ENCODE measurements around the gene SDR42E2. TPM values are rescaled to one million over a fixed set of nuclear protein-coding genes. Genes with fewer than 3 reads are reported as not detected.

Gene SDR42E2
- total and polyA plus RNA-seq, 3 experiments from 2014 or later: 0.11 to 0.92 TPM; not detected in 1

- ChIA-PET POLR2A (no interaction called here), CTCF (interaction anchor here (1.2 to 1.9 kb wide), 2 partner anchors 27 to 65 kb away, joined by 4 to 5 read pairs; partner anchors contain the start of genes EEF2K and POLR3E)
- H3K27ac ChIP-seq (ENCODE audit: low read depth, low read length): no peak overlapping the region
- Mint-ChIP-seq H3K9me3 (no peaks in the 10 kb centered on the region), H3K36me3 (peaks cover 5 to 39% (median 11%) of the 10 kb centered on the region in 3 donors), H3K4me3 (no peak overlapping the region), H3K27ac (peak overlapping the region in 1 of 8 donors; percentile 86), H3K27me3 (no peaks in the 10 kb centered on the region), H3K4me1 (no peaks in the 10 kb centered on the region)
- no peaks in the 10 kb centered on the region for H3K27me3 ChIP-seq (ENCODE audit: insufficient read depth, low read length, poor library complexity, severe bottlenecking)
- no peaks in the 10 kb centered on the region for H3K9me3 ChIP-seq (ENCODE audit: low read length)
- no peak overlapping the region for H3K4me3 ChIP-seq (ENCODE audit: low read length)
- no peaks in the 10 kb centered on the region for H3K4me1 ChIP-seq (ENCODE audit: insufficient read depth, low read length)
- H3K36me3 ChIP-seq (ENCODE audit: insufficient read depth, low read length): no peaks in the 10 kb centered on the region
- no peak for DNase-seq
Measured at GRCh38 chr16:22232277-22233036, 70.2 kb downstream of the SDR42E2 start.

GRCh38 chr16:22233037-22233372 lies 70.7 kb downstream of the SDR42E2 start:
- no peak for DNase-seq
- no peak overlapping the region for H3K4me3 ChIP-seq (ENCODE audit: low read length)
- CTCF ChIA-PET: interaction anchor here (1.9 kb wide), 1 partner anchor 27 kb away, joined by 5 read pairs; the partner anchor contains the start of gene EEF2K
- Mint-ChIP-seq H3K9me3 (no peaks in the 10 kb centered on the region), H3K27ac (peak overlapping the region in 1 of 8 donors; percentile 8), H3K4me1 (peaks cover 0 to under 1% (median 0%) of the 10 kb centered on the region in 3 donors), H3K36me3 (peaks cover 5 to 38% (median 11%) of the 10 kb centered on the region in 3 donors), H3K4me3 (no peak overlapping the region), H3K27me3 (no peaks in the 10 kb centered on the region)
- POLR2A ChIA-PET: no interaction called here
- H3K4me1 ChIP-seq (ENCODE audit: insufficient read depth, low read length): no peaks in the 10 kb centered on the region
- no peaks in the 10 kb centered on the region for H3K9me3 ChIP-seq (ENCODE audit: low read length)
- no peaks in the 10 kb centered on the region for H3K36me3 ChIP-seq (ENCODE audit: insufficient read depth, low read length)
- no peak overlapping the region for H3K27ac ChIP-seq (ENCODE audit: low read depth, low read length)
- no peaks in the 10 kb centered on the region for H3K27me3 ChIP-seq (ENCODE audit: insufficient read depth, low read length, poor library complexity, severe bottlenecking)

GRCh38 chr16:22235839-22236745 lies 73.8 kb downstream of the SDR42E2 start:
- Histone ChIP-seq H3K36me3 (ENCODE audit: insufficient read depth, low read length) (no peaks in the 10 kb centered on the region), H3K4me1 (ENCODE audit: insufficient read depth, low read length) (peaks cover 24% of the 10 kb centered on the region), H3K27ac (ENCODE audit: low read depth, low read length) (no peak overlapping the region), H3K9me3 (ENCODE audit: low read length) (no peaks in the 10 kb centered on the region), H3K4me3 (ENCODE audit: low read length) (no peak overlapping the region), H3K27me3 (ENCODE audit: insufficient read depth, low read length, poor library complexity, severe bottlenecking) (no peaks in the 10 kb centered on the region)
- POLR2A ChIA-PET: no interaction called here
- no peaks in the 10 kb centered on the region for H3K27me3 Mint-ChIP-seq
- H3K4me1 Mint-ChIP-seq: peaks cover 17 to 27% (median 26%) of the 10 kb centered on the region in 3 donors
- H3K9me3 Mint-ChIP-seq: no peaks in the 10 kb centered on the region
- DNase-seq: no peak
- no peak overlapping the region for H3K4me3 Mint-ChIP-seq
- H3K27ac Mint-ChIP-seq: peak overlapping the region in 1 of 8 donors; percentile 17
- CTCF ChIA-PET: no interaction called here
- peaks cover 0 to 21% (median 4%) of the 10 kb centered on the region in 3 donors for H3K36me3 Mint-ChIP-seq

- Histone ChIP-seq H3K36me3 (ENCODE audit: insufficient read depth, low read length) (no peaks in the 10 kb centered on the region), H3K4me1 (ENCODE audit: insufficient read depth, low read length) (peaks cover 32% of the 10 kb centered on the region), H3K27ac (ENCODE audit: low read depth, low read length) (no peak overlapping the region), H3K4me3 (ENCODE audit: low read length) (no peak overlapping the region), H3K27me3 (ENCODE audit: insufficient read depth, low read length, poor library complexity, severe bottlenecking) (no peaks in the 10 kb centered on the region), H3K9me3 (ENCODE audit: low read length) (no peaks in the 10 kb centered on the region)
- peaks cover 21 to 34% (median 31%) of the 10 kb centered on the region in 3 donors for H3K4me1 Mint-ChIP-seq
- H3K9me3 Mint-ChIP-seq: no peaks in the 10 kb centered on the region
- POLR2A ChIA-PET: interaction anchor here (0.6 kb wide), 1 partner anchor 12 kb away, joined by 4 read pairs; no protein-coding TSS in a partner anchor
- no peaks in the 10 kb centered on the region for H3K27me3 Mint-ChIP-seq
- no peak overlapping the region for H3K4me3 Mint-ChIP-seq
- H3K27ac Mint-ChIP-seq: peak overlapping the region in 5 of 8 donors; percentile 29 to 81 (median 79)
- no peak for DNase-seq
- H3K36me3 Mint-ChIP-seq: peaks cover 0 to 10% (median 1%) of the 10 kb centered on the region in 3 donors
- CTCF ChIA-PET: interaction anchor here (0.7 to 1.1 kb wide), 2 partner anchors 33 to 435 kb away, joined by 3 read pairs; partner anchors contain the start of gene EEF2K
Measured at GRCh38 chr16:22239131-22239805, 77.0 kb downstream of the SDR42E2 start.

- H3K27ac Mint-ChIP-seq: peak overlapping the region in 7 of 8 donors; percentile 35 to 92 (median 66)
Measured at GRCh38 chr16:22240023-22240710, 77.9 kb downstream of the SDR42E2 start.

More at GRCh38 chr16:22240023-22240710, 77.9 kb downstream of the SDR42E2 start:
- H3K36me3 Mint-ChIP-seq: peaks cover 0 to 11% (median 1%) of the 10 kb centered on the region in 3 donors
- POLR2A ChIA-PET: no interaction called here
- no peak overlapping the region for H3K4me3 ChIP-seq (ENCODE audit: low read length)
- no peaks in the 10 kb centered on the region for H3K9me3 ChIP-seq (ENCODE audit: low read length)
- no peaks in the 10 kb centered on the region for H3K36me3 ChIP-seq (ENCODE audit: insufficient read depth, low read length)
- DNase-seq: no peak
- no peaks in the 10 kb centered on the region for H3K27me3 Mint-ChIP-seq
- H3K4me1 ChIP-seq (ENCODE audit: insufficient read depth, low read length): peaks cover 32% of the 10 kb centered on the region
- H3K4me1 Mint-ChIP-seq: peaks cover 21 to 34% (median 31%) of the 10 kb centered on the region in 3 donors
- no peaks in the 10 kb centered on the region for H3K27me3 ChIP-seq (ENCODE audit: insufficient read depth, low read length, poor library complexity, severe bottlenecking)
- no peak overlapping the region for H3K27ac ChIP-seq (ENCODE audit: low read depth, low read length)
- no peaks in the 10 kb centered on the region for H3K9me3 Mint-ChIP-seq
- CTCF ChIA-PET: interaction anchor here (1.1 kb wide), 1 partner anchor 34 kb away, joined by 3 read pairs; the partner anchor contains the start of gene EEF2K
- peak overlapping the region in 1 of 7 donors; percentile 3 for H3K4me3 Mint-ChIP-seq

Other genes with a start within 250 kb of the SDR42E2 start
- 100 to 1,000 TPM; 201 to 209 TPM for gene UQCRC2, start 209.1 kb upstream of the SDR42E2 start, total RNA-seq
- gene UQCRC2, start 209.1 kb upstream of the SDR42E2 start, polyA plus RNA-seq: 171 TPM
- gene PDZD9, start 161.4 kb upstream of the SDR42E2 start, total RNA-seq: not detected
- gene PDZD9, start 161.4 kb upstream of the SDR42E2 start, polyA plus RNA-seq: not detected
- 10 to 100 TPM in 1 of 2 experiments, 1 to 10 TPM in 1; 9.2 to 11.4 TPM for gene MOSMO, start 154.4 kb upstream of the SDR42E2 start, total RNA-seq
- 6.1 TPM for gene MOSMO, start 154.4 kb upstream of the SDR42E2 start, polyA plus RNA-seq
- gene VWA3A, start 70.0 kb upstream of the SDR42E2 start, total RNA-seq: under 1 TPM; 0.04 to 0.16 TPM
- gene VWA3A, start 70.0 kb upstream of the SDR42E2 start, polyA plus RNA-seq: not detected
- 10 to 100 TPM; 27.2 to 28.3 TPM for gene EEF2K, start 43.8 kb downstream of the SDR42E2 start, total RNA-seq
- gene EEF2K, start 43.8 kb downstream of the SDR42E2 start, polyA plus RNA-seq: 1.9 TPM
- 100 to 1,000 TPM; 103 to 116 TPM for gene POLR3E, start 134.9 kb downstream of the SDR42E2 start, total RNA-seq
- 14.9 TPM for gene POLR3E, start 134.9 kb downstream of the SDR42E2 start, polyA plus RNA-seq
- gene CDR2, start 212.1 kb downstream of the SDR42E2 start, total RNA-seq: 10 to 100 TPM; 38.9 to 41.2 TPM
- 79.1 TPM for gene CDR2, start 212.1 kb downstream of the SDR42E2 start, polyA plus RNA-seq